ENCODE results near the gene CNPY1.

The CNPY1 gene

DNA sequence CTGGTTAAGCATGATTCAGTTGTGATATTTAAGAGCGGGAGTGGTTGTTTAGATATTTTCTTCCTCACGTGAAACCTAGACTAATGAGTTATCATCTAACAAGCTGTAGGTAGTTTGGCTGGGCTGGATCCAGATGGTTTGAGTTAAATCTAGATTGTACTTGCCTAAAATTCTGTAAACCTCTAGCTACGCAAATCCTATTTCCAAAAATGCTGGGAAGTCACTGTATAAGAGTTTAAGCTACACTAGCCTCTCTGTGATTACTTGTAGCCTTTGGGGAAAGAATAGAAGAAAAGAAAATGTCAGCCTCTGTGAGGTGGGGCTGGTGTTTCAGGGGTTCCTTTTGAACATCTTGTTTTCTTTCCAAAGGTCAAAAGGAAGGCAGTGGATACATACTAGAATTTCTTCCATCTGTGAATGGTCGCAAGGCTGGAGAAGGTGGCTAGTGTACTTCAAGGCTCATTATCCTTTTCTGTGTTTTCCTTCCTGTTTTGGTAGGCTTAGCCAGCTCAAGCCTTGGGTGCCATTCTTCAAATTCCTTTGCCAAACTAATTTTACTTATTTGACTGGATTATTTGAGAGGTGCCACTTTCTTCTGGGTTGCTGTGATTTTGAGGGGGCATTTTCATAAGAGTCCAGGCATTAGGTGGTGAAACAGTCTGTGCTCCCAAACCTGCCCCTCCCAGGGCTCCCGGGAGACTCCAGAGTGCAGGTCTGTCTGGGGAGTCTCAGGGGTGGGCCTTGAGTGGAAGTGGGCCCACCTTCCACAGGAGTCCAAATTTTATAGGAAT, 93.7 kb downstream of the CNPY1 start:
- no peak for DNase-seq

DNA sequence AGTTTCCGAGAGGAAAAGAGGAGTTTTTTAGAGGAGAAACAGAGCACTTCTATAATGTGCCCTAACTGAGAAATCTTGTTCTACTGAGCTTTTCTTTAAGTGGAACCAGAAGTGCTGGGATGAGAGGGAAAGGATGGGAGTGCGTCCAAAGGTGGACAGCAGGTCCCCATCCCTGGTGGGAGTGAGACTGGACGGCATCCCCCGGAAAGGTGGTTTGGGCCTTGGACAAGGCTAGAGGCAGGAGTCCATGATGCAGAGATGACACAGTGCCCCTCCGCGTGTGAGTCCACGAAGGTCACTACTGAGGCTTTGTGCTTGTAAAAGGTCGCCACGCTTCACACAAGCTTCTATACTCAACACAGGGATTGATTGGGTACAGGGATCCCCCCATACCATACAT, 94.5 kb downstream of the CNPY1 start:
- DNase-seq, result no peak
